Liver (tissue), 9 donors: ENCODE data around the gene C22orf31. TPM values are rescaled to one million over a fixed set of nuclear protein-coding genes. Genes with fewer than 3 reads are reported as not detected.

ENCODE experiments used
- DNase-seq: peaks from one replicate; pipeline ENCODE4 v3.0.0-alpha.2; 2017; ENCODE audit warnings: low spot score
- H3K27ac ChIP-seq, 2 donors: one replicate each; pipeline ENCODE4 v1.7.0; 2013; ENCODE audit warnings: inconsistent platforms in 2 of 2, low read length in 2 of 2, control low read depth in 1 of 2, low read depth in 1 of 2, mild to moderate bottlenecking in 1 of 2
- H3K27me3 ChIP-seq, 4 donors: one replicate each; pipeline versions ENCODE4 v1.6.1 to v1.7.0; 2013; ENCODE audit warnings: low read length in 3 of 4, inconsistent platforms in 1 of 4, mild to moderate bottlenecking in 1 of 4, moderate library complexity in 1 of 4; ENCODE audit not compliant: control insufficient read depth in 4 of 4, insufficient read depth in 4 of 4
- H3K36me3 ChIP-seq, 4 donors: one replicate each; pipeline versions ENCODE4 v1.6.1 to v1.7.0; 2013; ENCODE audit warnings: low read length in 3 of 4, mild to moderate bottlenecking in 3 of 4, low read depth in 1 of 4, moderate library complexity in 1 of 4; ENCODE audit not compliant: control insufficient read depth in 4 of 4, insufficient read depth in 3 of 4
- H3K4me1 ChIP-seq, 4 donors: one replicate each; pipeline versions ENCODE4 v1.6.1 to v1.7.0; 2013; ENCODE audit warnings: low read length in 3 of 4, mild to moderate bottlenecking in 3 of 4, moderate library complexity in 1 of 4; ENCODE audit not compliant: control insufficient read depth in 4 of 4, insufficient read depth in 4 of 4
- H3K4me3 ChIP-seq, 3 donors: one replicate each; pipeline versions ENCODE4 v1.6.1 to v1.7.0; 2013; ENCODE audit warnings: low read length in 3 of 3, control low read depth in 1 of 3, low read depth in 1 of 3, mild to moderate bottlenecking in 1 of 3
- H3K9ac ChIP-seq, 2 donors: one replicate each; pipeline ENCODE4 v1.7.0; 2013; ENCODE audit warnings: low read length in 2 of 2, mild to moderate bottlenecking in 2 of 2, moderate library complexity in 2 of 2, control low read depth in 1 of 2, low read depth in 1 of 2
- H3K9me3 ChIP-seq, 4 donors: one replicate each; pipeline versions ENCODE4 v1.6.1 to v1.7.0; 2013; ENCODE audit warnings: low read length in 3 of 4; ENCODE audit not compliant: control insufficient read depth in 4 of 4
- EGR1 ChIP-seq, 2 donors: IDR thresholded peaks; 2 replicates each; pipeline ENCODE4 v1.6.1; 2016 to 2018; ENCODE audit warnings: antibody characterized with exemption in 2 of 2, low read depth in 2 of 2
- FOXA1 ChIP-seq: IDR thresholded peaks from 2 replicates; pipeline ENCODE4 v1.6.1; 2016; ENCODE audit warnings: antibody characterized with exemption
- FOXA2 ChIP-seq: IDR thresholded peaks from 2 replicates; pipeline ENCODE4 v1.6.1; 2016; ENCODE audit warnings: antibody characterized with exemption
- GABPA ChIP-seq, 2 donors: IDR thresholded peaks in 1 of 2; conservative IDR thresholded peaks in 1 of 2; 2 replicates each; pipeline ENCODE4 v1.6.1; 2016; ENCODE audit warnings: antibody characterized with exemption in 2 of 2, mild to moderate bottlenecking in 1 of 2, moderate library complexity in 1 of 2
- HNF4A ChIP-seq, 2 donors: conservative IDR thresholded peaks; 2 replicates each; pipeline ENCODE4 v1.6.1; 2016; ENCODE audit warnings: antibody characterized with exemption in 2 of 2, mild to moderate bottlenecking in 2 of 2
- HNF4G ChIP-seq: IDR thresholded peaks from 2 replicates; pipeline ENCODE4 v1.6.1; 2016; ENCODE audit warnings: antibody characterized with exemption
- JUND ChIP-seq, 2 donors: IDR thresholded peaks; 2 replicates each; pipeline ENCODE4 v1.6.1; 2016; ENCODE audit warnings: antibody characterized with exemption in 2 of 2
- NR2F2 ChIP-seq: IDR thresholded peaks from 2 replicates; pipeline ENCODE4 v1.6.1; 2016; ENCODE audit warnings: antibody characterized with exemption
- RAD21 ChIP-seq, 2 donors: IDR thresholded peaks; 2 replicates each; pipeline ENCODE4 v1.6.1; 2016; ENCODE audit warnings: antibody characterized with exemption in 2 of 2, mild to moderate bottlenecking in 2 of 2
- RXRA ChIP-seq, 2 donors: IDR thresholded peaks; 2 replicates each; pipeline ENCODE4 v1.6.1; 2017 to 2018; ENCODE audit warnings: antibody characterized with exemption in 2 of 2, mild to moderate bottlenecking in 1 of 2
- SP1 ChIP-seq: IDR thresholded peaks from 2 replicates; pipeline ENCODE4 v1.6.1; 2018; ENCODE audit warnings: antibody characterized with exemption, mild to moderate bottlenecking
- TAF1 ChIP-seq: conservative IDR thresholded peaks from 2 replicates; pipeline ENCODE4 v1.6.1; 2016; ENCODE audit warnings: antibody characterized with exemption, mild to moderate bottlenecking
- YY1 ChIP-seq: IDR thresholded peaks from 2 replicates; pipeline ENCODE4 v1.6.1; 2016; ENCODE audit warnings: antibody characterized with exemption, mild to moderate bottlenecking
- ZBTB33 ChIP-seq: IDR thresholded peaks from 2 replicates; pipeline ENCODE4 v1.6.1; 2016; ENCODE audit warnings: antibody characterized with exemption
- WGBS: extraction: QIAGEN DNeasy Blood & Tissue Kit; methylation state at CpG from one replicate; pipeline ENCODE4 v1.1.7; 2013; 5-methylcytosine and 5-hydroxymethylcytosine counted together
- polyA plus RNA-seq, 2 donors: library from polyadenylated mRNA; stranded (reverse) in 1 of 2; unstranded in 1 of 2; fragments of 200-250 nt in 1 of 2; fragments of >200 nt in 1 of 2; fragmentation: Nextera tagmentation in 1 of 2; extraction: Ambion mirVana in 1 of 2; gene quantifications; one replicate each; pipeline versions ENCODE4 v1.2.1 to v1.2.3, GENCODE V29; 2013 to 2015
- total RNA-seq, 2 donors: library from RNA; depleted of rRNA; stranded (reverse); fragments of >200 nt; gene quantifications; one replicate each; pipeline ENCODE4 v1.2.3, GENCODE V29; 2014
- TF ChIP-seq, protein P1 (sequence below): IDR thresholded peaks from 2 replicates; pipeline ENCODE4 v1.6.1; 2016; ENCODE audit warnings: antibody characterized with exemption, mild to moderate bottlenecking
- TF ChIP-seq, protein P2 (sequence below): IDR thresholded peaks from 2 replicates; pipeline ENCODE4 v1.6.1; 2016; ENCODE audit warnings: antibody characterized with exemption
- TF ChIP-seq, protein P3 (sequence below): fragments of 150-350 bp; IDR thresholded peaks from 2 replicates; pipeline ENCODE4 v1.5.1; 2017; ENCODE audit warnings: improper control_type of control experiment, low read depth, low read length; ENCODE audit not compliant: missing input control
- TF ChIP-seq, protein P4 (sequence below): IDR thresholded peaks from 2 replicates; pipeline ENCODE4 v1.6.1; 2016; ENCODE audit warnings: antibody characterized with exemption
- donor health status: healthy.
- donor health status: healthy.
- donor health status: healthy.
- donor health status: healthy.
- donor health status: healthy.

The C22orf31 gene
- total and polyA plus RNA-seq, 4 donors = 0.14 TPM; not detected in 3

DNA sequence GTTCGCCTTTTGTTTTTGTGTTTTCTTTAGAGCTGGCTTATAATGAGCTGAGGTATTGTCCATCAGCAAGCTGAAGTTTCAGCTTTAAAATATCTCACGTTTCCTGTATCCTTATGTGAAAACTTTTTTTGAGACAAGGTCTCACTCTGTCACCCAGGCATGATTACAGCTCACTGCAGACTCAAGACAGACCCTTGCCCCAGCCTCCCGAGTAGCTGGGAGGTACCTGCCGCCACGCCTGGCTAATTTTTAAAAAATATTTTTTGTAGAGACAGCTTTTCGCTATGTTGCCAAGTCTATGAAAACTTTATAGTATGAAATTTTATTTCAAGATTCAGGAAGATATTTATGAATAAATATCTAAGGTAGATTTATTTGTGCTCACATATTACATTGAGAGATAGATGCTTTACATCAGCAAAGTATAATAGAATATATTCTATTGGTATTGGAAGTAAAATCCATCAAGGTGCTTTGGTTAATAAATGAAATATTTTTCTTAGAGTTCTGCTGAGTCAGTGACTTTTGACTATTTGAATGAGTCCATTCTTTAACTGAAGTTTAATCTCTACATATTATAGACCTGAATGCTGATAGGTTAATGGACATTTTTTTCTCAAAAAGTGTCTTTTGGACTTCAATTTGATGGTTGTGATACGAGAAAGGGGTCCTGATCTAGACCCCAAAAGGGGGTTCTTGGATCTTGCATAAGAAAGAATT is 21.4 kb upstream of the C22orf31 start (continued):
- TF ChIP-seq, protein P1, sequence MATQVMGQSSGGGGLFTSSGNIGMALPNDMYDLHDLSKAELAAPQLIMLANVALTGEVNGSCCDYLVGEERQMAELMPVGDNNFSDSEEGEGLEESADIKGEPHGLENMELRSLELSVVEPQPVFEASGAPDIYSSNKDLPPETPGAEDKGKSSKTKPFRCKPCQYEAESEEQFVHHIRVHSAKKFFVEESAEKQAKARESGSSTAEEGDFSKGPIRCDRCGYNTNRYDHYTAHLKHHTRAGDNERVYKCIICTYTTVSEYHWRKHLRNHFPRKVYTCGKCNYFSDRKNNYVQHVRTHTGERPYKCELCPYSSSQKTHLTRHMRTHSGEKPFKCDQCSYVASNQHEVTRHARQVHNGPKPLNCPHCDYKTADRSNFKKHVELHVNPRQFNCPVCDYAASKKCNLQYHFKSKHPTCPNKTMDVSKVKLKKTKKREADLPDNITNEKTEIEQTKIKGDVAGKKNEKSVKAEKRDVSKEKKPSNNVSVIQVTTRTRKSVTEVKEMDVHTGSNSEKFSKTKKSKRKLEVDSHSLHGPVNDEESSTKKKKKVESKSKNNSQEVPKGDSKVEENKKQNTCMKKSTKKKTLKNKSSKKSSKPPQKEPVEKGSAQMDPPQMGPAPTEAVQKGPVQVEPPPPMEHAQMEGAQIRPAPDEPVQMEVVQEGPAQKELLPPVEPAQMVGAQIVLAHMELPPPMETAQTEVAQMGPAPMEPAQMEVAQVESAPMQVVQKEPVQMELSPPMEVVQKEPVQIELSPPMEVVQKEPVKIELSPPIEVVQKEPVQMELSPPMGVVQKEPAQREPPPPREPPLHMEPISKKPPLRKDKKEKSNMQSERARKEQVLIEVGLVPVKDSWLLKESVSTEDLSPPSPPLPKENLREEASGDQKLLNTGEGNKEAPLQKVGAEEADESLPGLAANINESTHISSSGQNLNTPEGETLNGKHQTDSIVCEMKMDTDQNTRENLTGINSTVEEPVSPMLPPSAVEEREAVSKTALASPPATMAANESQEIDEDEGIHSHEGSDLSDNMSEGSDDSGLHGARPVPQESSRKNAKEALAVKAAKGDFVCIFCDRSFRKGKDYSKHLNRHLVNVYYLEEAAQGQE = no peak

- DNase-seq = no peak
- Histone ChIP-seq H3K4me3 (no peak overlapping the region), H3K27ac (peak overlapping the region; percentile 58 to 66), H3K9me3 (no peaks in the 10 kb centered on the region), H3K4me1 (peaks cover 2 to 28% (median 20%) of the 10 kb centered on the region in 4 donors), H3K9ac (no peak overlapping the region), H3K36me3 (no peaks in the 10 kb centered on the region), H3K27me3 (no peaks in the 10 kb centered on the region)
- 86% methylated on average over 3 of the region's 3 CpGs for WGBS
- TF ChIP-seq NR2F2 (peak; percentile 35), HNF4A (conservative IDR thresholded peaks at IDR 0.05) (peak in 1 of 2 donors; percentile 65), FOXA1 (no peak), TAF1 (no peak), FOXA2 (no peak), JUND (IDR thresholded peaks at IDR 0.05) (no peak), GABPA (IDR thresholded peaks at IDR 0.05 in 1 of 2, conservative IDR thresholded peaks at IDR 0.05 in 1 of 2) (no peak), ZBTB33 (no peak), RAD21 (IDR thresholded peaks at IDR 0.05) (peak in 1 of 2 donors; percentile 30), SP1 (peak; percentile 39), YY1 (no peak), HNF4G (no peak), EGR1 (IDR thresholded peaks at IDR 0.05; ENCODE audit: low read depth in 2 of 2) (no peak), RXRA (IDR thresholded peaks at IDR 0.05) (peak in 1 of 2 donors; percentile 52)
- TF ChIP-seq, protein P2, sequence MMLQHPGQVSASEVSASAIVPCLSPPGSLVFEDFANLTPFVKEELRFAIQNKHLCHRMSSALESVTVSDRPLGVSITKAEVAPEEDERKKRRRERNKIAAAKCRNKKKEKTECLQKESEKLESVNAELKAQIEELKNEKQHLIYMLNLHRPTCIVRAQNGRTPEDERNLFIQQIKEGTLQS = peak; percentile 35
- TF ChIP-seq, protein P3, sequence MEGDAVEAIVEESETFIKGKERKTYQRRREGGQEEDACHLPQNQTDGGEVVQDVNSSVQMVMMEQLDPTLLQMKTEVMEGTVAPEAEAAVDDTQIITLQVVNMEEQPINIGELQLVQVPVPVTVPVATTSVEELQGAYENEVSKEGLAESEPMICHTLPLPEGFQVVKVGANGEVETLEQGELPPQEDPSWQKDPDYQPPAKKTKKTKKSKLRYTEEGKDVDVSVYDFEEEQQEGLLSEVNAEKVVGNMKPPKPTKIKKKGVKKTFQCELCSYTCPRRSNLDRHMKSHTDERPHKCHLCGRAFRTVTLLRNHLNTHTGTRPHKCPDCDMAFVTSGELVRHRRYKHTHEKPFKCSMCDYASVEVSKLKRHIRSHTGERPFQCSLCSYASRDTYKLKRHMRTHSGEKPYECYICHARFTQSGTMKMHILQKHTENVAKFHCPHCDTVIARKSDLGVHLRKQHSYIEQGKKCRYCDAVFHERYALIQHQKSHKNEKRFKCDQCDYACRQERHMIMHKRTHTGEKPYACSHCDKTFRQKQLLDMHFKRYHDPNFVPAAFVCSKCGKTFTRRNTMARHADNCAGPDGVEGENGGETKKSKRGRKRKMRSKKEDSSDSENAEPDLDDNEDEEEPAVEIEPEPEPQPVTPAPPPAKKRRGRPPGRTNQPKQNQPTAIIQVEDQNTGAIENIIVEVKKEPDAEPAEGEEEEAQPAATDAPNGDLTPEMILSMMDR = no peak
- TF ChIP-seq, protein P1 = no peak
- TF ChIP-seq, protein P4, sequence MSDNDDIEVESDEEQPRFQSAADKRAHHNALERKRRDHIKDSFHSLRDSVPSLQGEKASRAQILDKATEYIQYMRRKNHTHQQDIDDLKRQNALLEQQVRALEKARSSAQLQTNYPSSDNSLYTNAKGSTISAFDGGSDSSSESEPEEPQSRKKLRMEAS = no peak
These were observed 20.0 kb upstream of the C22orf31 start for GRCh38 chr22:29081517-29082236.
